ENCODE results near the gene OR56A5.

DNA sequence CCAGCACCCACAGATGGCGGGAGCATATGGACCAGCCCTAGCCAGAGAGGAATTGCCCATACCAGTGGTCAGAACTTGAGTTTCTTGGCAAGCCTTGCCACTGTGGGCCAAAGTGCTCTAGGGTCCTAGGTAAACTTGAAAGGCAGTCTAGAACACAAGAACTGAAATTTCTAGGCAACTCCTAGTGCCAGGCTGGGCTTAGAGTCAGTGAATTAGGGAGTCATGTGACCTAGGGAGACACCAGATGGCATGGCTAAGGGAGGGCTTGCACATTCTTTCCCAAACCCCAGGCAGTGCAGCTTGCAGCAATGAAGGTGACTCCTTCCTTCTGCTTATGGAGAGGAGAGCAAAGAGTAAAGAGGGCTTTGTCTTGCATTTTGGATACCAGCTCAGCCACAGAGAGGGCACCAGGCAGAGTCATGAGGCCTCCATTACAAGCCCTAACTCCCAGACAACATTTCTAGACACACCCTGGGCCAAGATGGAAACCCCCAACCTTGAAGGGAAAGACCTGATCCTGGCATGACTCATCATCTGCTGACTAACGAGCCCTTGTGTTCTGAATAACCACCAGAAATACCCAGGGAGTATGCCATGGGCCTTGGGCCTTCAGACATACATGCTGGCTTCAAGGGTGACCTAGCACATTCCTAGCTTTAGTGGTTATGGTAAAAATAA is 45.4 kb downstream of the OR56A5 start:
- TF ChIP-seq CTCF (IDR thresholded peaks at IDR 0.05) (no peak), ZFX (IDR thresholded peaks at IDR 0.05; ENCODE audit: borderline replicate concordance) (no peak)

Data from 22Rv1 (cell line).